Smooth muscle cell (in vitro differentiated cells): ENCODE results near the gene ISM2. TPM values are rescaled to one million over a fixed set of nuclear protein-coding genes. Genes with fewer than 3 reads are reported as not detected.
A peak's percentile ranks its signal among the peaks of the same experiment; 100 is the strongest.
"Not testable (repeated sequence)": the region's sequence is repeated elsewhere in the genome, so short reads cannot be mapped to it uniquely, and the experiment has no call there.

Experiments
- DNase-seq: peaks from one replicate; lab custom pipeline; 2025; ENCODE audit not compliant: unreplicated experiment; lab: John Stamatoyannopoulos, UW
- H2AFZ ChIP-seq: fragments of 200-600 bp; sonication (generic); 2 replicates; pipeline ENCODE4 v1.6.0; 2016; ENCODE audit warnings: antibody characterized with exemption, low read depth, mild to moderate bottlenecking
- H3F3A ChIP-seq: fragments of 200-600 bp; sonication (generic); 2 replicates; pipeline ENCODE4 v1.6.0; 2017; ENCODE audit warnings: antibody characterized with exemption, low read depth
- H3K27ac ChIP-seq: fragments of 200-600 bp; sonication (generic); 2 replicates; pipeline ENCODE4 v1.5.1; 2016; ENCODE audit warnings: low read depth, mild to moderate bottlenecking
- H3K27me3 ChIP-seq: fragments of 200-600 bp; sonication (generic); 2 replicates; pipeline ENCODE4 v1.6.1; 2016; ENCODE audit warnings: low read depth, mild to moderate bottlenecking
- H3K36me3 ChIP-seq: fragments of 200-600 bp; sonication (generic); 2 replicates; pipeline ENCODE4 v1.5.1; 2016; ENCODE audit warnings: low read depth
- H3K4me1 ChIP-seq: fragments of 200-600 bp; sonication (generic); 2 replicates; pipeline ENCODE4 v1.5.1; 2016; ENCODE audit warnings: low read depth
- H3K4me2 ChIP-seq: fragments of 200-600 bp; sonication (generic); 2 replicates; pipeline ENCODE4 v1.6.0; 2016; ENCODE audit warnings: mild to moderate bottlenecking
- H3K4me3 ChIP-seq: fragments of 200-600 bp; sonication (generic); 2 replicates; pipeline ENCODE4 v1.5.1; 2016; ENCODE audit warnings: mild to moderate bottlenecking
- H3K79me2 ChIP-seq: fragments of 200-600 bp; sonication (generic); 2 replicates; pipeline ENCODE4 v1.6.0; 2016; ENCODE audit warnings: low read depth, mild to moderate bottlenecking
- H3K9ac ChIP-seq: fragments of 200-600 bp; sonication (generic); 2 replicates; pipeline ENCODE4 v1.6.0; 2016; ENCODE audit warnings: low read depth
- H3K9me3 ChIP-seq: fragments of 200-600 bp; sonication (generic); replicated peaks from 2 replicates; pipeline ENCODE4 v1.5.1; 2016; ENCODE audit warnings: low read depth
- H4K20me1 ChIP-seq: fragments of 200-600 bp; sonication (generic); 2 replicates; pipeline ENCODE4 v1.6.0; 2016; ENCODE audit warnings: low read depth
- WGBS: methylation state at CpG from one replicate; pipeline ENCODE4 v1.1.7; 2016; ENCODE audit warnings: low lambda C conversion rate; 5-methylcytosine and 5-hydroxymethylcytosine counted together
- polyA plus RNA-seq: library from polyadenylated mRNA; unstranded; fragments of >200 nt; fragmentation: Nextera tagmentation; extraction: Ambion mirVana; gene quantifications from 2 replicates; pipeline ENCODE4 v1.2.1, GENCODE V29; 2016
- total RNA-seq: library from RNA; depleted of rRNA; stranded (reverse); fragments of >200 nt; gene quantifications from 2 replicates; pipeline ENCODE4 v1.2.3, GENCODE V29; 2014
- TF ChIP-seq, protein P1 (sequence below): fragments of 200-600 bp; sonication (generic); IDR thresholded peaks from 2 replicates; pipeline ENCODE4 v1.5.1; 2017; ENCODE audit warnings: borderline replicate concordance, mild to moderate bottlenecking, antibody characterized with exemption; ENCODE audit not compliant: insufficient read depth, poor library complexity, severe bottlenecking

Gene ISM2
- total RNA-seq (2.1 and 2.7 TPM in 2 replicates), polyA plus RNA-seq (0.57 and 0.78 TPM in 2 replicates)

- Histone ChIP-seq H3K27me3 (peaks cover 34% of the 10 kb centered on the region), H3K9me3 (no peaks in the 10 kb centered on the region), H4K20me1 (no peaks in the 10 kb centered on the region), H3K79me2 (no peaks in the 10 kb centered on the region), H3K4me2 (peak within 1 kb of the TSS; percentile 97), H3K4me1 (peaks cover 5% of the 10 kb centered on the region), H2AFZ (peak within 1 kb of the TSS; percentile 43), H3K9ac (no peak within 1 kb of the TSS), H3F3A (no peaks in the 10 kb centered on the region), H3K36me3 (no peaks in the 10 kb centered on the region), H3K27ac (no peak within 1 kb of the TSS), H3K4me3 (peak within 1 kb of the TSS; percentile 62)
- WGBS, result 4% methylated on average over 85 of the region's 104 CpGs
- TF ChIP-seq, protein P1, sequence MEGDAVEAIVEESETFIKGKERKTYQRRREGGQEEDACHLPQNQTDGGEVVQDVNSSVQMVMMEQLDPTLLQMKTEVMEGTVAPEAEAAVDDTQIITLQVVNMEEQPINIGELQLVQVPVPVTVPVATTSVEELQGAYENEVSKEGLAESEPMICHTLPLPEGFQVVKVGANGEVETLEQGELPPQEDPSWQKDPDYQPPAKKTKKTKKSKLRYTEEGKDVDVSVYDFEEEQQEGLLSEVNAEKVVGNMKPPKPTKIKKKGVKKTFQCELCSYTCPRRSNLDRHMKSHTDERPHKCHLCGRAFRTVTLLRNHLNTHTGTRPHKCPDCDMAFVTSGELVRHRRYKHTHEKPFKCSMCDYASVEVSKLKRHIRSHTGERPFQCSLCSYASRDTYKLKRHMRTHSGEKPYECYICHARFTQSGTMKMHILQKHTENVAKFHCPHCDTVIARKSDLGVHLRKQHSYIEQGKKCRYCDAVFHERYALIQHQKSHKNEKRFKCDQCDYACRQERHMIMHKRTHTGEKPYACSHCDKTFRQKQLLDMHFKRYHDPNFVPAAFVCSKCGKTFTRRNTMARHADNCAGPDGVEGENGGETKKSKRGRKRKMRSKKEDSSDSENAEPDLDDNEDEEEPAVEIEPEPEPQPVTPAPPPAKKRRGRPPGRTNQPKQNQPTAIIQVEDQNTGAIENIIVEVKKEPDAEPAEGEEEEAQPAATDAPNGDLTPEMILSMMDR, result no peak
- DNase-seq, result no peak
Observed at GRCh38 chr14:77498120-77498979, at the start of gene ISM2. Gene ISM2, minus strand, starts transcription at chr14:77498816. Its CDS starts 23 bp downstream, at chr14:77498793.

DNA sequence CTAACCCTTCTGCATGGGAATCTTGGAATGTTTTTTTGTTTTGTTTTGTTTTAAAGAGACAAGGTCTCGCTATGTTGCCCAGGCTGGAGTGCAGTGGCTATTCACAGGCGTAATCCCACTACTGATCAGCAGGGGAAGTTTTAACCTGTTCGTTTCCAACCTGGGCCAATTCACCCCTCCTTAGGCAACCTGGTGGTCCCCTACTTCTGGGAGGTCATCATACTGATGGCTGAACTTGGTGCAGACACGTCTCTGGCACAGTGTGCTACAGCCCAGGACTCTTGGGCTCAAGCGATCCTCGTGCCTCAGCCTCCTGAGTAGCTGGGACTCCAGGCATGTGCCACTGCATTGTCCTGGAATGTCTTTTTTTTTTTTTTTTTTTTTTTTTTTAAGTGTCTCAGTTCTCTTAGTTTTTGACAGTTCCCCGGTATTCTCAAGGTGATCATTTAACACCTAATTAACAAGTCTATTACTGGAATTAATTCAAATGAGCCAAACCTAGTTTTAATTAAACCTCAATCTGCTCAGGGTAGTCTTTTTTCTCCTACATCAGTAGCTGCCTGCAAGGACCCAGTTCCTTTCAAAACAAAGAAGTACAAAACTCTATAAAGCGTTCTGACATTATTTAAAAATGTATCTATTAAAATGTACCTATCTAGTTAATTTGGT lies 49.0 kb upstream of the ISM2 start:
- Histone ChIP-seq H3K27ac (no peak overlapping the region), H3K9ac (no peak overlapping the region), H3F3A (peaks cover 17% of the 10 kb centered on the region), H3K9me3 (no peaks in the 10 kb centered on the region), H2AFZ (no peak overlapping the region), H4K20me1 (peaks cover 24% of the 10 kb centered on the region), H3K79me2 (no peaks in the 10 kb centered on the region), H3K4me1 (peaks cover 7% of the 10 kb centered on the region), H3K27me3 (no peaks in the 10 kb centered on the region), H3K4me3 (no peak overlapping the region), H3K4me2 (no peak overlapping the region), H3K36me3 (peaks cover 15% of the 10 kb centered on the region)
- TF ChIP-seq, protein P1, result no peak
- DNase-seq, result no peak
- 84% methylated on average over 8 of the region's 8 CpGs for WGBS

GRCh38 chr14:77545171-77545570 lies 46.6 kb upstream of the ISM2 start:
- not testable (repeated sequence) for H3K4me2 ChIP-seq, H3K9ac ChIP-seq, H3K79me2 ChIP-seq, H3K36me3 ChIP-seq, H3K27me3 ChIP-seq, H2AFZ ChIP-seq, H3K4me3 ChIP-seq, DNase-seq, H3K27ac ChIP-seq, H3K9me3 ChIP-seq
- WGBS, result 99% methylated on average over 11 of the region's 11 CpGs
- Histone ChIP-seq H4K20me1 (peaks cover 31% of the 10 kb centered on the region), H3F3A (peaks cover 29% of the 10 kb centered on the region), H3K4me1 (peaks cover 13% of the 10 kb centered on the region)

DNA sequence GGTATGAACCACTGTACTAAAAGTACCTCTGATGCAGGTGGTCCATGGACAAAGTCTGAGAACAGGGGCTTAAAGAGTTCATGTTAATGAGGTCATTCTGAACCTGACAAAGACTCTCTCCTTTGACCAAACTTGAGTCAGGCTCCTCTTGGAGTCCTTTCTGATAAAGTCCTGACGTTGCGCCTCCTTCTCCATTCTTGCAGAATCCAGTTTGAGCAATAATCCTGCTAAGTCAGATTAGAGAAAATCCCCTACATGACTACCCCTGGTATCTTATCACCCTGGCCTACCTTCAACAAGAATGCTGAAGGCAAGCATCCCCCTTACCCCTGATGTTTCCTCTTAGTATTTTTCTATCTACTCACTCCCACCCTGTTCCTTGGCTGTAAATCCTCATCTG lies 46.0 kb upstream of the ISM2 start:
- H3F3A ChIP-seq, result peaks cover 29% of the 10 kb centered on the region
- no peak overlapping the region for H3K4me3 ChIP-seq
- no peaks in the 10 kb centered on the region for H3K79me2 ChIP-seq
- no peaks in the 10 kb centered on the region for H3K9me3 ChIP-seq
- no peaks in the 10 kb centered on the region for H3K27me3 ChIP-seq
- H3K36me3 ChIP-seq, result peaks cover 8% of the 10 kb centered on the region
- H3K27ac ChIP-seq, result peak overlapping the region; percentile 74
- H4K20me1 ChIP-seq, result peaks cover 30% of the 10 kb centered on the region
- no peak overlapping the region for H2AFZ ChIP-seq
- TF ChIP-seq, protein P1, result no peak
- peaks cover 13% of the 10 kb centered on the region for H3K4me1 ChIP-seq
- DNase-seq, result no peak
- no peak overlapping the region for H3K4me2 ChIP-seq
- 46% methylated on average over 2 of the region's 2 CpGs for WGBS
- no peak overlapping the region for H3K9ac ChIP-seq
